Stimulated activated CD8-positive, alpha-beta memory T cell treated with anti-CD3 and anti-CD28 coated beads, Interleukin-12 subunit alpha, Interleukin-12 subunit beta, amount 100 ng/mL, for 4 hours (primary cell): ENCODE measurements around the gene DES.
"Not testable (repeated sequence)": the region's sequence is repeated elsewhere in the genome, so short reads cannot be mapped to it uniquely, and the experiment has no call there.

Experiments
- DNase-seq: peaks from one replicate; pipeline ENCODE4 v3.0.0-alpha.2; 2020; ENCODE audit warnings: low read depth

The DES gene

GRCh38 chr2:219399716-219400478 lies 18.3 kb upstream of the DES start:
- DNase-seq: no peak

- DNase-seq: no peak
Observed at GRCh38 chr2:219400562-219400961, 17.6 kb upstream of the DES start.

- DNase-seq: no peak
Observed at GRCh38 chr2:219401606-219402005, 16.6 kb upstream of the DES start.

GRCh38 chr2:219402665-219403515 lies 15.3 kb upstream of the DES start:
- DNase-seq: peak; percentile 18

GRCh38 chr2:219403861-219404260 lies 14.3 kb upstream of the DES start:
- no peak for DNase-seq

GRCh38 chr2:219404291-219404910 lies 13.8 kb upstream of the DES start:
- no peak for DNase-seq

- DNase-seq: no peak
Observed at GRCh38 chr2:219404954-219405353, 13.2 kb upstream of the DES start.

GRCh38 chr2:219405451-219405850 lies 12.7 kb upstream of the DES start:
- DNase-seq: no peak

- DNase-seq: no peak
Observed at GRCh38 chr2:219405958-219406860, 12.0 kb upstream of the DES start.

- no peak for DNase-seq
Observed at GRCh38 chr2:219406861-219407230, 11.3 kb upstream of the DES start.

- not testable (repeated sequence) for DNase-seq
Observed at GRCh38 chr2:219407343-219407742, 10.8 kb upstream of the DES start.

GRCh38 chr2:219408204-219408603 lies 10.0 kb upstream of the DES start:
- DNase-seq: no peak

- no peak for DNase-seq
Observed at GRCh38 chr2:219408631-219409030, 9.5 kb upstream of the DES start.

- no peak for DNase-seq
Observed at GRCh38 chr2:219409619-219410018, 8.6 kb upstream of the DES start.

GRCh38 chr2:219410390-219410789 lies 7.8 kb upstream of the DES start:
- no peak for DNase-seq

GRCh38 chr2:219414857-219415256 lies 3.3 kb upstream of the DES start:
- DNase-seq: no peak

- DNase-seq: no peak
Observed at GRCh38 chr2:219415580-219416234, 2.5 kb upstream of the DES start.

- no peak for DNase-seq
Observed at GRCh38 chr2:219416235-219416602, 2.0 kb upstream of the DES start.

- DNase-seq: no peak
Observed at GRCh38 chr2:219416938-219417337, 1.2 kb upstream of the DES start.

GRCh38 chr2:219417374-219417773 lies 803 bp upstream of the DES start:
- DNase-seq: no peak

- no peak for DNase-seq
Observed at GRCh38 chr2:219419012-219419324, 791 bp downstream of the DES start.
